ENCODE measurements around the gene CAMK2D.

DNA sequence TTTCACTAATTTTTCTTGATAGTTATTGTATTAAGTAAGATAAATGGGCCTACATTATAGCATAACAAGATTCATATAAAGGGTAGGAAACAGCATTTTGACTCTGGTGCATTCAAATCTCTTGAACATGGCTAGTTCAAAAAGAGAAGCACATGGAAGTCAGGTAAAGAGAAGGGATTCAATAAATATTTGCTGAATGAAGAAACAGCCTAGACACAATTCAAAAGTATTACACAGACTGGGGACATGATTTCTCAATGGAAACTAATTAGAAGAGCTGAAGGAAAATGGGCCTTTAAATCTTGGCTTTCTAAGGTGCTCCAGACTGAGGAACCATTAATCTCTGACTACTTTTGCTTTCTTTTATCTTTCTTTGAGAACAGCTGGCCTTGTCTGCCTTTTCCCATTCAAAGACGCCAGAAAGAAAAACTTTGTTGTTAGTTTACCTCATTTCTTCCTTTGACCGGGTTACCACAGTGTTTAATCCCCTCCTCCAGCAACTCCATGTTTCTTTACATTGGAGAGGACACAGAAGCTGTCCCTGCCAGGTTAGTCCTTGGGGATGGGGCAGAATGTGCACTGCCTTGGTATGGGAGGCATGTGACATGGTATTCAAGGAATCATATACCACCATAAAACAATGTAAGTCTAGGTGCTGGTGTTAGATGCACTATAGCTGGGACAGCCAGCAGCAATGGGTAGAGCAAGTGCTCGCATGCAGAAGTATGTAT is 264.2 kb downstream of the CAMK2D start:
- TF ChIP-seq, protein P1, sequence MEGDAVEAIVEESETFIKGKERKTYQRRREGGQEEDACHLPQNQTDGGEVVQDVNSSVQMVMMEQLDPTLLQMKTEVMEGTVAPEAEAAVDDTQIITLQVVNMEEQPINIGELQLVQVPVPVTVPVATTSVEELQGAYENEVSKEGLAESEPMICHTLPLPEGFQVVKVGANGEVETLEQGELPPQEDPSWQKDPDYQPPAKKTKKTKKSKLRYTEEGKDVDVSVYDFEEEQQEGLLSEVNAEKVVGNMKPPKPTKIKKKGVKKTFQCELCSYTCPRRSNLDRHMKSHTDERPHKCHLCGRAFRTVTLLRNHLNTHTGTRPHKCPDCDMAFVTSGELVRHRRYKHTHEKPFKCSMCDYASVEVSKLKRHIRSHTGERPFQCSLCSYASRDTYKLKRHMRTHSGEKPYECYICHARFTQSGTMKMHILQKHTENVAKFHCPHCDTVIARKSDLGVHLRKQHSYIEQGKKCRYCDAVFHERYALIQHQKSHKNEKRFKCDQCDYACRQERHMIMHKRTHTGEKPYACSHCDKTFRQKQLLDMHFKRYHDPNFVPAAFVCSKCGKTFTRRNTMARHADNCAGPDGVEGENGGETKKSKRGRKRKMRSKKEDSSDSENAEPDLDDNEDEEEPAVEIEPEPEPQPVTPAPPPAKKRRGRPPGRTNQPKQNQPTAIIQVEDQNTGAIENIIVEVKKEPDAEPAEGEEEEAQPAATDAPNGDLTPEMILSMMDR (IDR thresholded peaks at IDR 0.05), result no peak
- TF ChIP-seq POLR2AphosphoS5 (IDR thresholded peaks at IDR 0.05), result peak; percentile 6
